Measurements from ENCODE around the gene SLC24A5. TPM values are rescaled to one million over a fixed set of nuclear protein-coding genes. Genes with fewer than 3 reads are reported as not detected.

The SLC24A5 gene
- total RNA-seq, 1 experiment from 2014 or later: not detected

DNA sequence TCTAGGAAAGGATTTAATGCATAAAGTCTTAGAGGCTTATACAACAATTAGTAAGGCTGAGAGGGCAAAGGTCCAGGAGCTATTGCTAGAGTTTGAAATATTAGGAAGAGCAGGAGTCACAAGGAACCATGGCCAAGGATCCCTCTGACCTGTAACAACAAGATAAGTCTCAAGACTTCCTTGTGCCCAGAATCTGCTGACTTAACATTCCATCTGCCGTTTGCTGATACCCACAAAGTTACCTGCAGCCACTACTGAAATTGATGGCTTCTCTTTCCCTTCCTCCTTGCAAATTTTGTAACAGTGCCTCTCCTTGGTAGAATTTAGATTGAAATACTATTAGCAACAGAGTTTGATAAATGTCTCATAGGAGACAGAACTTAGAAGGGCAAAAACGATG lies 62.0 kb downstream of the SLC24A5 start:
- Histone ChIP-seq H3K4me1 (ENCODE audit: insufficient read depth, low read length) (no peaks in the 10 kb centered on the region; the same call in 1 of the 2 replicates), H3K27me3 (ENCODE audit: insufficient read depth, low read length) (no peaks in the 10 kb centered on the region), H2AK5ac (ENCODE audit: insufficient read length, low read length) (no peak overlapping the region), H3K23me2 (ENCODE audit: insufficient read length, low read depth, low read length, poor library complexity, severe bottlenecking) (no peaks in the 10 kb centered on the region), H2BK120ac (ENCODE audit: low read depth, low read length, poor library complexity, severe bottlenecking) (no peak overlapping the region), H3K79me1 (ENCODE audit: insufficient read depth, low read depth, low read length, poor library complexity, severe bottlenecking) (no peaks in the 10 kb centered on the region), H3T11ph (ENCODE audit: low read length) (no peak overlapping the region), H3K56ac (ENCODE audit: insufficient read length, low read depth, low read length) (no peak overlapping the region), H4K91ac (ENCODE audit: insufficient read length, low read depth, low read length) (no peak overlapping the region), H2BK12ac (ENCODE audit: insufficient read length, low read depth, low read length) (no peak overlapping the region), H3K18ac (ENCODE audit: insufficient read length, low read depth, low read length) (no peak overlapping the region), H4K5ac (ENCODE audit: insufficient read length, low read depth, low read length) (no peak overlapping the region), H3K23ac (ENCODE audit: insufficient read length, low read depth, low read length) (no peak overlapping the region), H2AFZ (ENCODE audit: low read length) (no peak overlapping the region), H4K20me1 (ENCODE audit: control insufficient read depth, insufficient read depth, insufficient read length) (no peaks in the 10 kb centered on the region), H3K4ac (ENCODE audit: low read depth, low read length) (no peak overlapping the region), H2BK15ac (ENCODE audit: low read depth, low read length) (no peak overlapping the region), H3K27ac (ENCODE audit: insufficient read length, low read depth, low read length) (no peak overlapping the region), H3K14ac (ENCODE audit: insufficient read depth, low read length) (no peak overlapping the region), H3K79me2 (ENCODE audit: insufficient read depth, low read length) (no peaks in the 10 kb centered on the region), H3K9me3 (ENCODE audit: control insufficient read depth, low read depth, low read length) (no peaks in the 10 kb centered on the region), H4K8ac (replicated peaks; ENCODE audit: insufficient read length, low read depth, low read length) (no peak overlapping the region), H3K9ac (ENCODE audit: extremely low read depth, insufficient read length, low read length) (no peak overlapping the region), H2BK20ac (ENCODE audit: low read depth, low read length, poor library complexity, severe bottlenecking) (no peak overlapping the region), H3K4me2 (ENCODE audit: insufficient read depth, insufficient read length, low read length) (no peak overlapping the region), H2BK5ac (ENCODE audit: insufficient read length, low read length) (no peak overlapping the region)
- no peaks in the 10 kb centered on the region for H3K36me3 Mint-ChIP-seq (ENCODE audit: insufficient read depth in 1 of 3, low read depth in 3 of 3)
- WGBS (ENCODE audit: extremely low coverage, insufficient read length, low lambda C conversion rate): no CpG with 5 or more reads among the region's 2 CpGs
- H3K9me3 Mint-ChIP-seq: no peaks in the 10 kb centered on the region
- H3K27me3 Mint-ChIP-seq (ENCODE audit: low read depth): no peaks in the 10 kb centered on the region
- no peak overlapping the region for H3K27ac Mint-ChIP-seq
- H3K4me3 Mint-ChIP-seq: no peak overlapping the region
- TF ChIP-seq, protein P1, sequence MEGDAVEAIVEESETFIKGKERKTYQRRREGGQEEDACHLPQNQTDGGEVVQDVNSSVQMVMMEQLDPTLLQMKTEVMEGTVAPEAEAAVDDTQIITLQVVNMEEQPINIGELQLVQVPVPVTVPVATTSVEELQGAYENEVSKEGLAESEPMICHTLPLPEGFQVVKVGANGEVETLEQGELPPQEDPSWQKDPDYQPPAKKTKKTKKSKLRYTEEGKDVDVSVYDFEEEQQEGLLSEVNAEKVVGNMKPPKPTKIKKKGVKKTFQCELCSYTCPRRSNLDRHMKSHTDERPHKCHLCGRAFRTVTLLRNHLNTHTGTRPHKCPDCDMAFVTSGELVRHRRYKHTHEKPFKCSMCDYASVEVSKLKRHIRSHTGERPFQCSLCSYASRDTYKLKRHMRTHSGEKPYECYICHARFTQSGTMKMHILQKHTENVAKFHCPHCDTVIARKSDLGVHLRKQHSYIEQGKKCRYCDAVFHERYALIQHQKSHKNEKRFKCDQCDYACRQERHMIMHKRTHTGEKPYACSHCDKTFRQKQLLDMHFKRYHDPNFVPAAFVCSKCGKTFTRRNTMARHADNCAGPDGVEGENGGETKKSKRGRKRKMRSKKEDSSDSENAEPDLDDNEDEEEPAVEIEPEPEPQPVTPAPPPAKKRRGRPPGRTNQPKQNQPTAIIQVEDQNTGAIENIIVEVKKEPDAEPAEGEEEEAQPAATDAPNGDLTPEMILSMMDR (conservative IDR thresholded peaks at IDR 0.05): no peak
- no peak for DNase-seq
- H3K4me1 Mint-ChIP-seq: peaks cover 16 to 19% of the 10 kb centered on the region in 2 experiments
